Endodermal cell (in vitro differentiated cells): ENCODE data around the gene CRYAB. TPM values are rescaled to one million over a fixed set of nuclear protein-coding genes. Genes with fewer than 3 reads are reported as not detected.
A peak's percentile ranks its signal among the peaks of the same experiment; 100 is the strongest.

Source experiments
- DNase-seq: peaks from one replicate; pipeline ENCODE4 v3.0.0-alpha.2; 2017
- H3K27ac ChIP-seq: 2 replicates; pipeline ENCODE4 v1.5.1; 2013; ENCODE audit warnings: mild to moderate bottlenecking, low read depth, low read length, moderate library complexity
- H3K27me3 ChIP-seq: 2 replicates; pipeline ENCODE4 v1.6.1; 2013; ENCODE audit warnings: mild to moderate bottlenecking, low read length, moderate library complexity; ENCODE audit not compliant: insufficient read depth, control insufficient read depth, poor library complexity, severe bottlenecking
- H3K36me3 ChIP-seq: 2 replicates; pipeline ENCODE4 v1.7.0; 2013; ENCODE audit warnings: mild to moderate bottlenecking, low read length, moderate library complexity; ENCODE audit not compliant: control insufficient read depth, insufficient read depth
- H3K4me1 ChIP-seq: one replicate; pipeline ENCODE4 v1.7.0; 2013; ENCODE audit warnings: low read length; ENCODE audit not compliant: control insufficient read depth, insufficient read depth
- H3K4me3 ChIP-seq: 2 replicates; pipeline ENCODE4 v1.5.1; 2013; ENCODE audit warnings: mild to moderate bottlenecking, low read length, moderate library complexity
- H3K9ac ChIP-seq: 2 replicates; pipeline ENCODE4 v1.6.1; 2013; ENCODE audit warnings: mild to moderate bottlenecking, low read length, moderate library complexity; ENCODE audit not compliant: poor library complexity, severe bottlenecking; ENCODE audit errors: extremely low read depth
- H3K9me3 ChIP-seq: 2 replicates; pipeline ENCODE4 v1.6.1; 2013; ENCODE audit warnings: mild to moderate bottlenecking, low read length, moderate library complexity; ENCODE audit not compliant: control insufficient read depth
- H3K27ac Mint-ChIP-seq: 2 replicates; pipeline ENCODE4 v1.8.0; 2020; ENCODE audit warnings: mixed read lengths
- H3K27me3 Mint-ChIP-seq: 2 replicates; pipeline ENCODE4 v1.8.0; 2021; ENCODE audit warnings: mild to moderate bottlenecking, mixed read lengths; ENCODE audit not compliant: insufficient read depth
- H3K36me3 Mint-ChIP-seq: 2 replicates; pipeline ENCODE4 v1.8.0; 2020; ENCODE audit warnings: low read depth, mixed read lengths
- H3K4me1 Mint-ChIP-seq: 2 replicates; pipeline ENCODE4 v1.8.0; 2020; ENCODE audit warnings: mixed read lengths
- H3K4me3 Mint-ChIP-seq: 2 replicates; pipeline ENCODE4 v1.8.0; 2020; ENCODE audit warnings: mild to moderate bottlenecking, moderate library complexity, mixed read lengths
- H3K9me3 Mint-ChIP-seq: 2 replicates; pipeline ENCODE4 v1.8.0; 2020; ENCODE audit warnings: mild to moderate bottlenecking, mixed read lengths
- CTCF ChIP-seq: fragments of 200-600 bp; sonication (generic); conservative IDR thresholded peaks from 2 replicates; pipeline ENCODE4 v1.5.0; 2021; ENCODE audit warnings: antibody characterized with exemption, mild to moderate bottlenecking
- WGBS, 2 experiments: methylation state at CpG; one replicate each; pipeline versions ENCODE4 v1.1.5 to v1.1.7; 2013; ENCODE audit warnings: missing lambda C conversion rate in 2 of 2, mixed read lengths in 1 of 2; ENCODE audit not compliant: insufficient coverage in 1 of 2, insufficient read length in 1 of 2; 5-methylcytosine and 5-hydroxymethylcytosine counted together
- total RNA-seq, 2 donors: library from RNA; stranded (reverse); fragmentation: NEBNext Ultra II Directional in 1 of 2; extraction: Animal tissue kit (Norgen Biotek cat#: 25700) in 1 of 2; gene quantifications; 2 replicates in 1 of 2; 3 replicates in 1 of 2; pipeline ENCODE4 v1.2.1, GENCODE V29; 2021

The CRYAB gene
- total RNA-seq, 2 donors from 2014 or later: 0.84 to 4.4 TPM

DNA sequence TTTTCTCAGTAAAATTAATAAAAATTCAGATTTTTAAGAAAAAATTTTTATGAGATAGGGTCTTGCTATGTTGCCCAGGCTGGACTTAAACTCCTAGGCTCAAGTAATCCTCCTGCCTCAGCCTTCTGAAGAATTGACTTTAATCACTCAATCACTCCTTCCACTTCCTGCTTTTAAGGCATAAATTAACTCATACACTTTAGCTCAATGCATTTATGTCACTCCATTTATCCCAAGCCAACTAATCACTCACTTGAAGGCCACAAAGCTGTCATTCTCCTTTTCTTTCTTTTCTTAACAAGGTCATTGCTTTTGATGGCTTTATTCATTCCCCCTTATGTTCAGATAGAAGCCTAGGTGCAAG is 41.1 kb downstream of the CRYAB start:
- Histone ChIP-seq H3K9ac (peak overlapping the region; percentile 48), H3K36me3 (peaks cover 14% of the 10 kb centered on the region), H3K4me1 (no peaks in the 10 kb centered on the region), H3K4me3 (peak overlapping the region; percentile 95), H3K27me3 (no peaks in the 10 kb centered on the region), H3K9me3 (no peaks in the 10 kb centered on the region), H3K27ac (no peak overlapping the region)
- H3K4me3 Mint-ChIP-seq: peak overlapping the region; percentile 87
- no peaks in the 10 kb centered on the region for H3K27me3 Mint-ChIP-seq
- H3K36me3 Mint-ChIP-seq: peaks cover 24% of the 10 kb centered on the region
- H3K4me1 Mint-ChIP-seq: peaks cover 9% of the 10 kb centered on the region
- no peak for TF ChIP-seq CTCF
- no peaks in the 10 kb centered on the region for H3K9me3 Mint-ChIP-seq
- peak overlapping the region; percentile 92 for H3K27ac Mint-ChIP-seq
- DNase-seq: no peak

- Mint-ChIP-seq H3K27me3 (no peaks in the 10 kb centered on the region), H3K9me3 (no peaks in the 10 kb centered on the region), H3K4me3 (peak overlapping the region; percentile 87), H3K36me3 (peaks cover 28% of the 10 kb centered on the region), H3K4me1 (peaks cover 9% of the 10 kb centered on the region), H3K27ac (no peak overlapping the region)
- WGBS, 2 experiments: 77% methylated on average over 1 of the region's 1 CpG; no CpG with 5 or more reads in 1 of the 2 experiments
- H3K9me3 ChIP-seq: no peaks in the 10 kb centered on the region
- H3K27me3 ChIP-seq: no peaks in the 10 kb centered on the region
- H3K27ac ChIP-seq: no peak overlapping the region
- H3K36me3 ChIP-seq: peaks cover 18% of the 10 kb centered on the region
- no peak for TF ChIP-seq CTCF
- no peak overlapping the region for H3K9ac ChIP-seq
- no peaks in the 10 kb centered on the region for H3K4me1 ChIP-seq
- peak overlapping the region; percentile 95 for H3K4me3 ChIP-seq
- DNase-seq: no peak
These were observed 41.5 kb downstream of the CRYAB start for GRCh38 chr11:111870113-111870512.

DNA sequence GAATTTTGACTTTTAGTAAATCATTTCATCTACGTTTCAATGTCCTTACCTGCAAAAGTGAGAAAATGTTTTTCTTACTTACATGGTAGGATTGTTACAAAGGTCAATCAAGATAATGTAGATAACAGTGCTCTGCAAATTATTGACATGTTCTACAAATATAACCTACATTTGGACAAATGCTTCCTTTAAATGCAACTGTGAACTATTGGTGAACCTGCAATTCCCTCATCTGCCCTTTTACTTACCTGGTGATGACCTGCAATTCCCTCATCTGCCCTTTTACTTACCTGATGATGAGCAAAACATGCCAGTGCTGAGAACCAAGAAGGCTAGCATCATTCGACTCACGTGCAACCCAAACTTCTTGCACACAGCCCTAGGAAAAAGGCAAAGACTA is 51.3 kb downstream of the CRYAB start:
- no peaks in the 10 kb centered on the region for H3K4me1 ChIP-seq
- Mint-ChIP-seq H3K27me3 (no peaks in the 10 kb centered on the region), H3K36me3 (peaks cover 34% of the 10 kb centered on the region), H3K9me3 (no peaks in the 10 kb centered on the region), H3K27ac (no peak overlapping the region), H3K4me3 (no peak overlapping the region), H3K4me1 (no peaks in the 10 kb centered on the region)
- H3K36me3 ChIP-seq: peaks cover 48% of the 10 kb centered on the region
- H3K4me3 ChIP-seq: no peak overlapping the region
- H3K27ac ChIP-seq: no peak overlapping the region
- H3K9ac ChIP-seq: no peak overlapping the region
- H3K9me3 ChIP-seq: no peaks in the 10 kb centered on the region
- H3K27me3 ChIP-seq: no peaks in the 10 kb centered on the region
- TF ChIP-seq CTCF: no peak
- 89 to 90% methylated on average over 2 to 3 of the region's 3 CpGs for WGBS, 2 experiments
- DNase-seq: no peak

Other genes with a start within 250 kb of the CRYAB start
- 10 to 100 TPM; 70.0 to 89.7 TPM for gene PPP2R1B, start 145.4 kb downstream of the CRYAB start, total RNA-seq
- gene ALG9, start 40.2 kb downstream of the CRYAB start, total RNA-seq: 10 to 100 TPM; 25.3 to 26.6 TPM
- 1 to 10 TPM; 1.7 to 2.7 TPM for gene FDXACB1, start 32.6 kb downstream of the CRYAB start, total RNA-seq
- 10 to 100 TPM; 11.6 to 12.7 TPM for gene CFAP68, start 32.2 kb downstream of the CRYAB start, total RNA-seq
- gene HSPB2, start 964 bp upstream of the CRYAB start, total RNA-seq: under 1 TPM; 0.20 to 0.33 TPM
- gene C11orf52, start 7.1 kb upstream of the CRYAB start, total RNA-seq: 1 to 10 TPM; 2.6 to 3.8 TPM
- gene DIXDC1, start 25.6 kb upstream of the CRYAB start, total RNA-seq: 10 to 100 TPM; 12.0 to 14.5 TPM
- 10 to 100 TPM; 46.1 to 53.2 TPM for gene DLAT, start 113.6 kb upstream of the CRYAB start, total RNA-seq
- gene PIH1D2, start 162.2 kb upstream of the CRYAB start, total RNA-seq: 1 to 10 TPM; 1.5 to 1.9 TPM
- 10 to 100 TPM; 22.9 to 24.7 TPM for gene NKAPD1, start 162.5 kb upstream of the CRYAB start, total RNA-seq
- 10 to 100 TPM; 65.1 to 71.3 TPM for gene TIMM8B, start 175.0 kb upstream of the CRYAB start, total RNA-seq
- 10 to 100 TPM; 57.6 to 64.8 TPM for gene SDHD, start 175.1 kb upstream of the CRYAB start, total RNA-seq